Psoas muscle (tissue), 7 donors: ENCODE results near the gene PPP1CB. TPM values are rescaled to one million over a fixed set of nuclear protein-coding genes. Genes with fewer than 3 reads are reported as not detected.

ENCODE experiments used
- polyA plus RNA-seq, 3 donors: library from polyadenylated mRNA; stranded (reverse); fragments of 200-250 nt; gene quantifications; one replicate each; pipeline ENCODE4 v1.2.3, GENCODE V29; 2013
- total RNA-seq, 4 donors: library from RNA; stranded (reverse); fragmentation: NEBNext Ultra II Directional in 2 of 4; extraction: Animal tissue kit (Norgen Biotek cat#: 25700) in 2 of 4; gene quantifications; one replicate each; pipeline versions ENCODE4 v1.2.1 to v1.2.4, GENCODE V29; 2021 to 2023
- donor health status: healthy with polysubstance abuse.
- donor health status: DM: no; HTN: no; CAD: no; lungs with moderate emphysema.
- donor health status: Bipolar disorder and iron deficiency.
- donor health status: healthy.
- donor health status: DM: no; HTN: no; CAD: no.
- donor health status: DM: no; HTN: no; CAD: no.
- donor health status: DM: yes; HTN: yes; CAD: no.

Gene PPP1CB
- total and polyA plus RNA-seq, 7 donors = 191 to 628 (median 448) TPM

Other genes with a start within 250 kb of the PPP1CB start
- gene SPDYA, start 59.0 kb downstream of the PPP1CB start, total RNA-seq = under 1 TPM; 0.17 to 0.61 (median 0.31) TPM
- under 1 TPM in 2 of 3 donors, not detected in 1; 0.07 to 0.31 TPM for gene SPDYA, start 59.0 kb downstream of the PPP1CB start, polyA plus RNA-seq
- 10 to 100 TPM in 3 of 4 donors, 1 to 10 TPM in 1; 8.7 to 12.9 (median 11.3) TPM for gene TRMT61B, start 118.5 kb downstream of the PPP1CB start, total RNA-seq
- 10 to 100 TPM in 2 of 3 donors, 1 to 10 TPM in 1; 9.5 to 21.7 (median 12.4) TPM for gene TRMT61B, start 118.5 kb downstream of the PPP1CB start, polyA plus RNA-seq
- gene WDR43, start 142.8 kb downstream of the PPP1CB start, total RNA-seq = 10 to 100 TPM; 30.5 to 89.5 (median 76.1) TPM
- gene WDR43, start 142.8 kb downstream of the PPP1CB start, polyA plus RNA-seq = 10 to 100 TPM; 25.5 to 54.4 (median 33.8) TPM
- 10 to 100 TPM in 3 of 4 donors, 1 to 10 TPM in 1; 2.2 to 98.4 (median 22.5) TPM for gene TOGARAM2, start 229.5 kb downstream of the PPP1CB start, total RNA-seq
- 10 to 100 TPM in 2 of 3 donors, 1 to 10 TPM in 1; 6.1 to 54.2 (median 30.4) TPM for gene TOGARAM2, start 229.5 kb downstream of the PPP1CB start, polyA plus RNA-seq